Measurements from ENCODE around the gene MEOX1. TPM values are rescaled to one million over a fixed set of nuclear protein-coding genes. Genes with fewer than 3 reads are reported as not detected.

The MEOX1 gene
- total and polyA plus RNA-seq, 2 of the 8 experiments (the other 6 are each of a cell fraction or from before 2014, with no cell fraction given): not detected

DNA sequence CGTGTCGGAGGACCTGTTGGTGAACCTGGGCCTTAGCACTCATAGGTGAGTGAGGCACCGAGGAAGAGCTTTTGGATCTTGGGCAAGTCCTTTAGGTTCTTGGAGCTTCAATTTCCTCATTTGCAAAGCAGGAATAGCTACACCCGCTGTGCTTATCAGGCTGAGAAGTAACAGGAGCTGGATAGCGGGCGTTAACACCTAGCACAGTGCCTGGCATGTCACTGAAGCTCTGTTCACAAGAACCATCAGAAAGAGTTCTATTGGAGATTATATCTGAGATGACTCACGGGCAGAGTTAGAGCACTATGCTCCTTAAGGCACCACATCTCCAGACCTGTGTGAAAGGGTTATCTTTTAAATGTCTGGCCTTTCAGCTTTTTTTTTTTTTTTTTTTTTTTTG is 12.8 kb downstream of the MEOX1 start:
- FAIRE-seq: no peak
- ChIA-PET POLR2A (ENCODE audit: partially characterized antibody) (interaction anchor here (0.6 to 2.5 kb wide), 4 partner anchors 10 to 139 kb away, joined by 3 to 11 read pairs (median 4); no protein-coding TSS in a partner anchor), CTCF (ENCODE audit: partially characterized antibody) (interaction anchor here (0.6 to 3.2 kb wide), 14 partner anchors 9 to 118 kb away, joined by 3 to 23 read pairs (median 5); no protein-coding TSS in a partner anchor)
- H2AFZ ChIP-seq (ENCODE audit: low read length): no peak overlapping the region
- peaks cover 3% of the 10 kb centered on the region; the same call in 1 of the 2 replicates for H3K23me2 ChIP-seq (ENCODE audit: low read depth, low read length)
- H3K4me1 ChIP-seq (replicated peaks in 1 of 4; ENCODE audit: control insufficient read depth in 3 of 4, insufficient read depth in 4 of 4, low read length in 3 of 4): peaks cover 0 to 8% (median under 1%) of the 10 kb centered on the region in 4 experiments; a peak in 2 of 7 replicates
- no peak overlapping the region for H2BK15ac ChIP-seq (ENCODE audit: low read length)
- no peaks in the 10 kb centered on the region for H4K20me1 ChIP-seq (replicated peaks in 1 of 2; ENCODE audit: control insufficient read depth in 1 of 2, insufficient read depth in 2 of 2, low read length in 2 of 2)
- no peak overlapping the region for H3K4ac ChIP-seq (replicated peaks; ENCODE audit: insufficient read length, low read depth, low read length)
- H4K8ac ChIP-seq (ENCODE audit: extremely low read depth, insufficient read depth, low read length): no peak overlapping the region
- no peaks in the 10 kb centered on the region for H3K79me1 ChIP-seq (ENCODE audit: low read depth, low read length)
- H3K79me2 ChIP-seq (ENCODE audit: control insufficient read depth in 1 of 2, insufficient read depth in 2 of 2, low read length in 2 of 2): no peaks in the 10 kb centered on the region
- H3K9ac ChIP-seq (replicated peaks in 1 of 4; ENCODE audit: extremely low read depth in 1 of 4, low read depth in 3 of 4, low read length in 3 of 4): no peak overlapping the region
- no peak overlapping the region for H2BK20ac ChIP-seq (ENCODE audit: low read length)
- no peak overlapping the region for H3K18ac ChIP-seq (ENCODE audit: extremely low read depth, low read length)
- H3K4me3 ChIP-seq (ENCODE audit: extremely low read depth in 1 of 4, insufficient read depth in 2 of 4, low read depth in 3 of 4, low read length in 4 of 4): no peak overlapping the region
- no peak overlapping the region for H2AK5ac ChIP-seq (ENCODE audit: low read depth, low read length)
- H3K27me3 ChIP-seq (replicated peaks in 1 of 4; ENCODE audit: control insufficient read depth in 3 of 4, extremely low read depth in 1 of 4, insufficient read depth in 3 of 4, low read length in 3 of 4): peaks cover 0 to 20% (median 6%) of the 10 kb centered on the region in 4 experiments; a peak in 4 of 7 replicates
- no peak overlapping the region for H4K5ac ChIP-seq (ENCODE audit: insufficient read length, low read depth, low read length)
- H3K23ac ChIP-seq (ENCODE audit: insufficient read length): no peak overlapping the region
- WGBS, 2 experiments (ENCODE audit: extremely low coverage in 1 of 2, insufficient coverage in 1 of 2, insufficient read length in 1 of 2, insufficient replicate concordance in 2 of 2, low coverage in 1 of 2, low lambda C conversion rate in 2 of 2, missing lambda C conversion rate in 1 of 2): 82% methylated on average over 7 of the region's 7 CpGs; no CpG with 5 or more reads in 1 of the 2 experiments
- no peak overlapping the region for H2BK120ac ChIP-seq (replicated peaks; ENCODE audit: low read depth, low read length)
- H2BK5ac ChIP-seq (ENCODE audit: low read depth, low read length): no peak overlapping the region
- no peak overlapping the region for H3K56ac ChIP-seq (replicated peaks; ENCODE audit: insufficient read length, low read depth, low read length)
- H4K91ac ChIP-seq (replicated peaks; ENCODE audit: insufficient read length, low read length): no peak overlapping the region
- H3K27ac ChIP-seq (ENCODE audit: low read depth, low read length): no peak overlapping the region
- no peak for DNase-seq (ENCODE audit: low read depth in 1 of 2, low spot score in 2 of 2)
- no peaks in the 10 kb centered on the region for H3K9me3 ChIP-seq (ENCODE audit: insufficient read depth in 2 of 2, low read depth in 1 of 2, low read length in 1 of 2)
- H3K14ac ChIP-seq (ENCODE audit: insufficient read length): no peak overlapping the region
- H2BK12ac ChIP-seq (ENCODE audit: low read depth, low read length): 0 out of 2 replicates have a peak overlapping the region, but pooled peaks have one; percentile 5
- no peaks in the 10 kb centered on the region for H3K36me3 ChIP-seq (ENCODE audit: control insufficient read depth in 2 of 4, insufficient read depth in 4 of 4, low read length in 3 of 4)
- H3K4me2 ChIP-seq (ENCODE audit: insufficient read depth in 1 of 2, low read depth in 2 of 2, low read length in 2 of 2): no peak overlapping the region
